Measurements from ENCODE around the gene TIGD6.
A peak's percentile ranks its signal among the peaks of the same experiment; 100 is the strongest.

The TIGD6 gene

GRCh38 chr5:149999359-149999758 lies 1.1 kb downstream of the TIGD6 start:
- no peak for DNase-seq (ENCODE audit: low spot score)
- ChIA-PET CTCF (interaction anchor here (0.6 to 1.4 kb wide), 3 partner anchors 8 to 1557 kb away, joined by 3 to 8 read pairs (median 4); no protein-coding TSS in a partner anchor), POLR2A (ENCODE audit: low non-redundant PET) (no interaction called here)
- no peak for TF ChIP-seq CTCF (conservative IDR thresholded peaks at IDR 0.05; ENCODE audit: low read depth)
- no peak overlapping the region; the same call in 1 of the 2 replicates for H3K27ac ChIP-seq

GRCh38 chr5:149998281-149998680 lies 2.2 kb downstream of the TIGD6 start:
- ChIA-PET POLR2A (ENCODE audit: low non-redundant PET) (no interaction called here), CTCF (no interaction called here)
- no peak for DNase-seq (ENCODE audit: low spot score)
- H3K27ac ChIP-seq = no peak overlapping the region
- no peak for TF ChIP-seq CTCF (conservative IDR thresholded peaks at IDR 0.05; ENCODE audit: low read depth)

GRCh38 chr5:149996205-149996890 lies 4.1 kb downstream of the TIGD6 start:
- ChIA-PET CTCF (interaction anchor here (0.6 kb wide), 1 partner anchor 327 kb away, joined by 10 read pairs; no protein-coding TSS in a partner anchor), POLR2A (ENCODE audit: low non-redundant PET) (no interaction called here)
- no peak for DNase-seq (ENCODE audit: low spot score)
- H3K27ac ChIP-seq = no peak overlapping the region
- TF ChIP-seq CTCF (conservative IDR thresholded peaks at IDR 0.05; ENCODE audit: low read depth) = no peak

- no peak for DNase-seq (ENCODE audit: low spot score)
- ChIA-PET CTCF (no interaction called here), POLR2A (ENCODE audit: low non-redundant PET) (no interaction called here)
- no peak overlapping the region for H3K27ac ChIP-seq
- TF ChIP-seq CTCF (conservative IDR thresholded peaks at IDR 0.05; ENCODE audit: low read depth) = no peak
These were observed 4.9 kb downstream of the TIGD6 start for GRCh38 chr5:149995385-149996204.

- DNase-seq (ENCODE audit: low spot score) = no peak
- POLR2A ChIA-PET (ENCODE audit: low non-redundant PET) = interaction anchor here (0.6 kb wide), 1 partner anchor 33 kb away, joined by 4 read pairs; the partner anchor contains the start of gene SLC26A2
- H3K27ac ChIP-seq = no peak overlapping the region
- no peak for TF ChIP-seq CTCF (conservative IDR thresholded peaks at IDR 0.05; ENCODE audit: low read depth)
- CTCF ChIA-PET = interaction anchor here (1.3 to 4.8 kb wide), 2 partner anchors 141 to 157 kb away, joined by 4 to 109 read pairs; no protein-coding TSS in a partner anchor
These were observed 7.0 kb downstream of the TIGD6 start for GRCh38 chr5:149993471-149993870.

GRCh38 chr5:149990518-149991376 lies 9.7 kb downstream of the TIGD6 start:
- POLR2A ChIA-PET (ENCODE audit: low non-redundant PET) = no interaction called here
- peak; percentile 97 for TF ChIP-seq CTCF (conservative IDR thresholded peaks at IDR 0.05; ENCODE audit: low read depth)
- CTCF ChIA-PET = interaction anchor here (0.5 to 4.8 kb wide), 37 partner anchors 9 to 360 kb away, joined by 3 to 109 read pairs (median 4); partner anchors contain the start of genes HMGXB3 and TIGD6
- peak; percentile 88 for DNase-seq (ENCODE audit: low spot score)
- H3K27ac ChIP-seq = no peak overlapping the region

Data from RWPE1 (cell line).